DMS153 (cell line): ENCODE data around the gene APOA4.
"Not testable (repeated sequence)": the region's sequence is repeated elsewhere in the genome, so short reads cannot be mapped to it uniquely, and the experiment has no call there.

ENCODE experiments used
- DNase-seq: peaks from one replicate; lab custom pipeline; 2025; lab: John Stamatoyannopoulos, UW

APOA4 gene

GRCh38 chr11:116829525-116830183, 6.5 kb upstream of the APOA4 start, which contains the start of gene APOC3:
Gene APOC3 (plus strand): TSS chr11:116829907. CDS start chr11:116830583, 676 bp downstream.
- no peak for DNase-seq

GRCh38 chr11:116828632-116829524, 5.8 kb upstream of the APOA4 start:
- no peak for DNase-seq

- no peak for DNase-seq
Measured at GRCh38 chr11:116827461-116827860, 4.4 kb upstream of the APOA4 start.

- no peak for DNase-seq
Measured at GRCh38 chr11:116826751-116827431, 3.8 kb upstream of the APOA4 start.

- DNase-seq, result no peak
Measured at GRCh38 chr11:116825854-116826750, 3.0 kb upstream of the APOA4 start.

- DNase-seq, result no peak
Measured at GRCh38 chr11:116825434-116825833, 2.3 kb upstream of the APOA4 start.

GRCh38 chr11:116822575-116822974, 529 bp downstream of the APOA4 start:
- no peak for DNase-seq

GRCh38 chr11:116821050-116821918, 1.8 kb downstream of the APOA4 start:
- no peak for DNase-seq

GRCh38 chr11:116819049-116819448, 4.1 kb downstream of the APOA4 start:
- DNase-seq, result no peak

GRCh38 chr11:116814502-116814901, 8.6 kb downstream of the APOA4 start:
- no peak for DNase-seq

- no peak for DNase-seq
Measured at GRCh38 chr11:116813781-116814471, 9.2 kb downstream of the APOA4 start.

GRCh38 chr11:116813170-116813569, 9.9 kb downstream of the APOA4 start:
- no peak for DNase-seq

- no peak for DNase-seq
Measured at GRCh38 chr11:116812109-116812508, 11.0 kb downstream of the APOA4 start.

GRCh38 chr11:116811194-116811593, 11.9 kb downstream of the APOA4 start:
- no peak for DNase-seq

- DNase-seq, result no peak
Measured at GRCh38 chr11:116808262-116809175, 14.6 kb downstream of the APOA4 start.

GRCh38 chr11:116807601-116808261, 15.4 kb downstream of the APOA4 start:
- no peak for DNase-seq

GRCh38 chr11:116804001-116804400, 19.1 kb downstream of the APOA4 start:
- no peak for DNase-seq

- not testable (repeated sequence) for DNase-seq
Measured at GRCh38 chr11:116801662-116802061, 21.4 kb downstream of the APOA4 start.
